ENCODE results near the gene CLRN2.
"Not testable (repeated sequence)": the region's sequence is repeated elsewhere in the genome, so short reads cannot be mapped to it uniquely, and the experiment has no call there.

CLRN2 gene

DNA sequence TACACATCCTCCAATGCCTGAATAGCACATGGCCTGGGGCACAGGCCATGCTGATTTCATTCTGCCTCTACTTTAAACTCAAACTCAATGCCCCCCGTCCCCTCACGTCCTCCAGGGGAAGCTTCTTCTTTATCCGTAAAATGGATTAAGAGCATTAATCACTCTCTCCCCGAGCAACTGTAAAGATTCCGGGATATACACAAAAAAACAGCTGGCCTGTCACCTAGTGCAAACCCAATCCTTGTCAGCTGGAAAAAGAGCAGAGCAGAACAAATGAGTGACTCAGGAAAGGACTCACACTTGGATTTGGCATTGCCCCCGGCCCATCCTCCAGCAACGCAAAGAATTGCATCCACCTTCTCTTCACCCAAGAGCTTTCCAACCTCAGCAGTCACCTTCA is 10.9 kb upstream of the CLRN2 start:
- DNase-seq (ENCODE audit: low spot score), result no peak

DNA sequence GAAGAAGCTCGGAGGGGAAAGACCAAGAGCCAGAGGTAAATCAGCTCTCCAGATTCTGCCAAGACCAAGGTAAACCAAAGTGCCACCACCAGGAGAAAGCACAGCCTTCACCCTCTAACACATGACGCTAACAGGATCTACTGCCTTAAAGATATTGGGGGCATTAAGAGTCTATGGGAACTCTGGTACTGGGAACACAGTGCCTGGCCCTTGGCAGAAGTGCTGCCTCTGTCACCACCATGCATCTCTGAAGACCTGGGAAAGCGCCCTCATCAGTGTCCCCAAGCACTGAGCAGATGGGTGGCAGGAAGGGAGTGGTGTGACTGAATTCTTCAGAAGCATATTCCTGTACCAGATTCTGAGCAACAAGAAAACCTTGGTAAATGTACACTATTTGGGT is 4.4 kb upstream of the CLRN2 start:
- peak; percentile 43 for DNase-seq (ENCODE audit: low spot score)

DNA sequence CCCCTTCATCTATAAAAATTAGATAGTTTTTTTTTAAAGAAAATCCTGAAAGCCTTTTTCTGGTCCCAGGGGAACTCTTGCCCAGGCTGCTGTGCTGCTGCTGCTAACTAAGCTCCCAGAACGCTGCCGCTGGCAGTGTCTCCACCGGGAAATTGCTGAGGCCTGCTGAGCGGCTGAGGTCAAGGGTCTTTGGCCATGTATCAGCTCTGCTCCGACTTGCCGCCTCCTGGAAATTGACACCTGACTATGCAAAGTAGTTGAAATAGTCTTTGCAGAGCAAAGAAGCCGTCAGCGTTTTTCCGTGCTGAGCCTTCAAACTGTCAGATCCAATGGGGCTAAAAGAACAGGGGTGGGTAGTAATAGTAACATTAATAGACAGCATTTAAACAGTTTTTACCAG is 3.9 kb upstream of the CLRN2 start:
- DNase-seq (ENCODE audit: low spot score), result peak; percentile 52

DNA sequence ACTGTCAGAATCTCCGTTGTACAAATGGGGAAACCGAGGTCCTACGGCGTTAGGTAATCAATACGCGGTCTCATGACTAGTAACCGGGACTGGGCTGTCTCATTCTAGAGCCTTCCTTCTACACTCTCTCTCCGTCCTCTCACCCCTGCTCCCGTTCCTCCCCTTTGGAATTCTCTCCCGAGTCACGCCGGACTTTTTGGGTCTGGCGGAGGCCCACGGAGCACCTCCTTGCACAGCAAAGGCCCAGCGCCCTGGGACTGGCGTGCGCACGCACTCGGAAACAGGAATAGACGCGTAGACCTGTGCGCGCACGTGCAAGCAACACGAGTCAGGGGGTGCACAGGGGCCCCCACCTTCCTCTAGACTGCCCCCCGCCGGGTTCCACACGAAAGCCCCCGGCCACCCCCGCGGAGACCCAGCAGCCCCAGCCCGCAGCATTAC is 3.4 kb upstream of the CLRN2 start:
- DNase-seq (ENCODE audit: low spot score), result peak; percentile 67

DNA sequence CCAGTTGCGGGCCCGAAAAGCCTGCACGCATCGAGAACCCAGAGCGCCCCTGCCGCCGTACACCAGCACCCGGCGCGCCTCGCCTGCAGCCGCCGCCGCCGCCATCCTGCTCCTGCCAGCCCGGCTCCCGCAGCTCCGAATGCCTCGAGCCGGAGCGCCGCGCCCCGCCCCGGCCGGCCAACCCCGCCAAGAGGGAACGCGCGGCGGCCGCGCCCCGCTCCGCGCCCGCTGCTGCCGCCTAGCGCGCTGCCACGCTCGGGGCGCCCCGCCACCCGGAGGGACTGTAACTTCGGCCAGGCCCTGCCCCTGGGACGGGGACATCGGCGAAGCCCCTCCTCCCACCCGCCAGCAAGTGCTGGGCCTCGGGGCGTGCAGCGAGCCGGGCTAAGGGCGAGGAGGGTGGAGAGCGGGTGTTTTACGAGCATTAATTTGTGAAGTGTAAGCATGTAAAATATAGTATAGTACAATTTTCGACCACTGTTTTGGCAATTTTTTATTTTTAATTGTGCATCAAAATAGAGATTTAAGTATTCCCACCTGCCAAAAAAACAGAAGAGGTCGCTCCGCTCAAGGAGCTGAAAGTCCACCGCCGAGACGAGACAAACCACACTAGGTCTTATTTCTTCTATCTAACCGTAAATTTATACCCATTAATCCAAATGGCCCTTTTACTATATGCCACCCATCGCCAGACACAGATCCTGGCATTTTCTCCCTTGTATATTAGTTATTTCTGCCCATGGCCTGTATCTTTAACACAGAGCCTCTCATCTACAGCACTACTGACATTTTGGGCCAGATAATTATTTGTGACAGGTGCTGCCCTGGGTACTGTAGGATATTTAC is 2.8 kb upstream of the CLRN2 start, which contains the start of gene QDPR:
Gene QDPR (minus strand): TSS at position 141 of the 846 bp plus-strand sequence. CDS start 36 bp downstream, at position 105.
- peak; percentile 93 for DNase-seq (ENCODE audit: low spot score)

DNA sequence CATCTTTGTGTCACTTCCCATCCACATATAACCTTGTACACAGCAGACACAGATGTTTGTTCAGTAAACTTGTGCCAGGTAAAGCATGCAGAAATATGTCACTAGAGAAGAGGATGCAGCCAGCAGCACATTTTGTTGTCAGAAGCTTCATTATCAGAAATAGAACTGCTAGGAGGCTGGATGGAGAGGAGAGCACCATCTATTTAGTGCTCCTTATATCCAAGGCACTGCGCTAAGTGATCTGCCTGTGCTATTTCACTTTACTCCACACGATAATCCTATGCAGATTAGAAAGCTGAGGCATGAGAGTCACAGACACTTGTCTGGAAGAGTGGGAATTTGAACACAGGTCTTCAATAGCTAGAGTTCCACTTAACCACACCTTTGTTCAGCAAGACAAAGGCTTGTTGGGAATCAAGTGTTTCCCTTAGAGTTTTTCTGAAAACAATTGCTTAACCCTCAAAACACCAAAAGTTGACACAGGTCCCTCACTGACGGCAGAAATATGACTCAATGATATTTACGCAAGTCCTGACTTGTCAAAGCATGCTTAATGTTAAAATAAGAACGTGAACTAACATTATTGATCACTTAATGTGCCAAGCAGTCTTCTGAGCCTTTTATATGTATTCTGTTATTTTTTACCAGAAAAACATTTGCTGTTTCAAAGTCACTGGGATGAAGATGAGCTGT is 1.8 kb upstream of the CLRN2 start:
- DNase-seq (ENCODE audit: low spot score), result no peak

DNA sequence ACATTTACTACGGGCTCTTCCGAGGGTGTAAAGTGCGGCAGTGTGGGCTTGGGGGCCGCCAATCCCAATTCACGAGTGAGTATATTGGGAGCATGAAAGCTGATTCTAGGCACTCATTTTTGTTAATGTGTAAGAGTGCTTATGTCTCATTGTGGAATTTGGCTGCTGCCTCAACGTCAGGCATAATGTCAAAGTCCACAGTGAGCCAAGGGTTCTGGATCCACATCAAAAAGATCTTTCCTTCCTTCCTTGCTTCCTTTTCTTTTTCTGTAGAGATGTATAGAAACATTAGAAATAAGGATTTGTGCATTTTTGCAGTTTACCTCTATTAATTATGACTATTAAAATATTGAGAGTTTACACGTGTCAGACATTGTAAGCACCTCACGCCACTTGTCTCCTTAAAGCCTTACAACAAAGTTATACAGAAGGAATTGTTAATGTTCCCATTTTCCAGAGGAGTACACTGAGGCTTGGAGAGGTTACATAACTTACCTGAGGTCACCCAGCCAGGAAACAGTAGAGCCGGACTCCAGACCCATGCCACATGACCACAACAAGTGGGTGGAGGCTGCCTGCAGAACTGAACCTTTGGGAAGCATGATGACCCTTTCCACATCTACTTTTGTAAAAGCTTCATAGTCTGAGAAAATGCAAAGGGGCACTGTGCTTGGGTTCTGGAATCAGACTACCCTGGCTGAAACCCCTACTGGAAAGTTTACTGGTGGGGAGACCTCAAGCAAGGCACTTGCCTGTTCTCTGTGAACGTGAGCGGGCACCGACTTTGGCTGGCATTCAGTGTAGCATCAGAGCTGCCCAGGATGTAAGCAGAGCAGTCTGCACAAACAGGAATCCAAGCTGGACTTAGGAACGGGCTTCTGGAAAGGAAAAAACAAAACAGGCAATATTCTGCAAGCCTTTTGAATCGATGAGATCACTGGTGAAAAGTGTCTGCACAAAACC is 761 bp downstream of the CLRN2 start:
- DNase-seq (ENCODE audit: low spot score), result no peak

DNA sequence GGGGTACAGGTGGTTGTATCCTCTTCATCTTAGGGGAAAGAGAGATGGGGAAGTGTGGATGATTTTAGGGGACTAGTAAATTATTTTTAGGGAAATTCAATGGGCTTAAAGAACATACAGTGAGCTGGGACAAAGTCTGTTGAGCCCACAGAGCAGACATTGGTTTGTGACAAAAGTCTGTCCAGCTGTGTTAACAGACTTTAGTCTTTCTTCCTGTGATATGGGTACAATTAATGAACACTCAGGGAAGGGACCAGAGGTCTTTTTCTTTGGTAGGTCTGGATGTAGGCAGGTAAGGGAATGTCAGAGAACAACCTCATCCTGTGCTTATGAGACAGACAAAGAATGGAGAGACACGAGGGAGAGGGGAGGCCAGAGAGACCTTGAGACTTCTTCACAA is 2.0 kb downstream of the CLRN2 start:
- DNase-seq (ENCODE audit: low spot score), result no peak

DNA sequence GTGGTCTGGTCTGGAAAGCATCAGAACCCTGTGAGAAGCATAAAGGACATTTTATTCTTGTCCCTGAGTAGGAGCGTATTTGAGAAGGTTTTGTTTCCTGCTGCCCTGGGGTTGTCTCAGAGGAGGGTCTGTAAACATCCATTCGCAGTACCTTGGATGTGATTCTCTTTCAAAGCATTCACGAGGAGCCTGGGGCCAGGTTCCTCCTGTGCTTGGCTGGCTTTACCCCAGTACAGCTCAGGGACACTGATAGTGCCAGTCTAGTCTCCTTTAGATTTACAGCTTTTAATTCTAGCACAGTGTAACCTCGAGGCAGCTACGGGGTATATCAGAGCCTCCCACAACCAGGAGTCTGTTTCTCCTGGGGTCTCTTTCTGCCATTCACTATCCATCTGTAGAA is 2.7 kb downstream of the CLRN2 start:
- DNase-seq (ENCODE audit: low spot score), result no peak

DNA sequence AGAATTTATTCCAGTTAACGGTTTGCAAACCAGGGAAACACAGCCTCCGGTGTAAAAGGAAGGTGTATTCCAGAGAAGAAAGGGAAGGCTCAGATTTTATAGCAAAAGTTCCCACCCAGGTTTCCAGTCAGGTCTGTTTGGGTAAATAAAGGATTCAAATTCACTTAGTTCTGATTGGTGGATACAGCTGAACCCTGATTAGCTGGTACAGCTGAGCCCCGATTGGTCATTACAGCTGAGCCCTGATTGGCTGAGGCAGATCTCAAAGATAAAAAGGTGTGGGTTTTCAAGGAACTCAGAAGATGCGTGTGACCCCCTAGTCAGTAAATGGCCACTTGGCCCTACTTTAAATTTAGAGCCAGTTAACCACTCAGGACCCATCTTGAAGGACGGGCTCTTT is 6.6 kb downstream of the CLRN2 start:
- DNase-seq (ENCODE audit: low spot score), result no peak

DNA sequence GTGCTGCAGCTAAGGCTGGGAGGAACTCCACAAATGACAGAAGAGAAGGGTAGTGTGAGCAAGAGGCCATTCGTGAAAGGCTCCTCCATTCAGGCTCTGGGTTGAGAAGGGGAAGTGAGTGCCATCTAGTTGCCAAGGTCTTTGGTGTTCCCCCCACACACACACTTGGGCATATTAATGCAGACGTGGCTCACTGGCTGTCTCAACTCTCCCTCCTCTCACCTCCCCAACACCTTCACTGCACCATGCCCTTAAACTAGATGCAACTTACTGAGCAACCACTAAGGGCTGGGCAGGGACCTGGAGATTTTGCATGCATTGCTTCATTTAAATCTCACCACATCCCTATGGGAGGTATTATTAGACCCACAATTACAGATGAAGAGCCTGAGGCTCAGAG is 8.7 kb downstream of the CLRN2 start:
- no peak for DNase-seq (ENCODE audit: low spot score)

DNA sequence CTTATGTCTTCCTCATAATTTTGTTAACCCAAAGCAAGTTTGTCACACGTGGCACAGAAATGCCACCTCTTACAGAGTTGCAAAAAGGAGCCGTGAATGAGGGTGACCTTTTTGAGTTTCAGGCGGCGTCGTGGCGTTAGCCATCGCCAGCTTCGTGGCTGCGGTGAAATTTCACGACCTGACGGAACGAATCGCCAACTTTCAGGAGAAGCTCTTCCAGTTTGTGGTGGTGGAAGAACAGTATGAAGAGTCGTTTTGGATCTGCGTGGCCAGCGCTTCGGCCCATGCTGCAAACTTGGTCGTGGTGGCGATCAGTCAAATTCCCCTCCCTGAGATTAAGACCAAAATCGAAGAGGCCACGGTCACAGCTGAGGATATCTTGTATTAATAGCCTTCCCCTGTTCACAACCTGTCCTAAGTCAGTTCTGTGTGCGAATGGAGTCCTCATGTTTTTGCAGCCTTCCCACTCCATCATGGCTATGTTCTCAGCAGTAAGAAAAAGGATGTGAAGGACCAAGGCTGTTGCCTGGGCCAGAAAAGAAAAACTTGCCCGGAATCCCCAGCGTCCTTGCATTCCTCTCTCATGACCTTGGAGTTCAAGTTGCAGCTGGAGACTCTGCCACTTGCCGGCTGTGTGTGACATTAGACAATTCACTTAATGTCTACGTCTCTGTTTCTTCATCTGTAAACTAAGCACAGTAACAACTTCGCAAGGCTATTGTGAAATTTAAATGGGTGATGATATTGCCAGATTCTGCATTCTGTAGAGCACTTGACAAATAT is 11.9 kb downstream of the CLRN2 start:
- no peak for DNase-seq (ENCODE audit: low spot score)

DNA sequence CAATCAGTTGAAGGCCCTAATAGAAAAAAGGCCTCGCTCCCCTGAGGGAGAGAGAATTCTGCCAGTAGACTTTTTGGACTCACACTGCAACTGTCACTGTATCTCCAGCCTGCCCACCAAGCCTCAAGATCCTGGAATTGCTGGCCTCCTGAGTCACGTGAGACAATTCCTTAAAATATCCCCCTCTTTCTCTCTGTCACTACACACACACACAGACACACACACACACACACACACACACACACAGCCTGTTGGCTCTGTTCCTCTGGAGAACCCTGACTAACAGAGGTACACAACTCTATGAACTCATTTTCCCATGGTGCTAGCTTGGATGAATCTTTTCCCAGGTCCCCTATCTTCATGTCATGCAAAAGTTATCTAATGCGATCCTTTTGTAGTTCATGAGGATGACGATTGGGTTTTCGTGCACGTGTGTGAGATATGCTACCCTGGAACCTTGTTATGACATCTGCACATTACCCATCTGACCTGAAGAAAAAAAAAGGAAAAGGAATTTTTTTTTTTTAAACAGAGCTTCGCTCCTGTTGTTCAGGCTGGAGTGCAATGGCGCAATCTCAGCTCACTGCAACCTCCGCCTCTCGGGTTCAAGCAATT is 13.7 kb downstream of the CLRN2 start:
- DNase-seq (ENCODE audit: low spot score), result no peak

DNA sequence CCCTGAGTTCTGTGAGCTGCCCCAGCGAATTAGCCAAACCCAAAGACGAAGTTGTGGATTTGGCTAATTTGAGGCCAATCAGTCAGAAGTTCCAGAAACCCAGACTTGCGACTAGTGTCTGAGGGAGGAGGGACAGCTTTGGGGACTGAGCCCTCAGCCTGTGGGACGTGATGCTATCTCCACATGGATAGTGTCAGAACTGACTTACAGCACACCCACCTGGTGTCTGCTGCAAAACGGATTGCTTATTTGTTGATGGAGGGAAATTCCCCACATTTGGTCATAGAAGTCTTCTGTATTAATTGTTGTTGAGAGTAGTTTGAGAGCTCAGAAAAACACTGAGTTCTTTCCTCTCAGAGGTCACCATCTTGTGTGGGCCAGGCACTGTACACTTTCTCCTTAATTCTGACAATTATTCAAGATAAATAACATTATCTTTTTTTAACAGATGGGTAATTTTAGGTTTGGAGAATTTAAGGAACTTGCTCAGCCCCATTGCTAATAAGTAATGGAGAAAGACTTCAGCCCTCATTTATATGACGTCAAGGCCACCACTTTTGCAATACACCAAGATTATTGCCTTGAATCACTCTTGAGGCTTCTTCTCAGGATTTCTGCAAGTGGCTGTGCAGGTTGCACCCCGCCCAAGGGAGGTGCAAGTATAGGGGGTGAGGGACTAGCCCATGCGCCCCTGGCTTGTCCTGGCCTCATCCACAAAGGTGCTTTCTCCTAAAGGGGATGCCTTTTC is 16.7 kb downstream of the CLRN2 start:
- no peak for DNase-seq (ENCODE audit: low spot score)

DNA sequence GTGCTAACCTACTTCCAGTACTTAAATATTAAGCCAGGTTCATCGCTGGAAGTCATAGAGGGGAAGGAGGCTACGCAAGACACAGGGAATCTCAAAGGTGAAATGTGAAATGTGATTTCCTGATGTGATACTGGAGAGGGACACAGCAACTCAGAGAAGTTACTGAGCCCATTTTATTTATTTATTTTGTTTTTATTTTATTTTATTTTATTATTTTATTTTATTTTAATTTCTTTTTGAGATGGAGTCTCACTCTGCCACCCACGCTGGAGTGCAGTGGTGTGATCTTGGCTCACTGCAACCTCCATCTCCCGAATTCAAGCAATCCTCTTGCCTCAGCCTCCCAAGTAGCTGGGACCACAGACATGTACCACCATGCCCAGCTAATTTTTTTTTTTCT is 19.7 kb downstream of the CLRN2 start:
- no peak for DNase-seq (ENCODE audit: low spot score)

DNA sequence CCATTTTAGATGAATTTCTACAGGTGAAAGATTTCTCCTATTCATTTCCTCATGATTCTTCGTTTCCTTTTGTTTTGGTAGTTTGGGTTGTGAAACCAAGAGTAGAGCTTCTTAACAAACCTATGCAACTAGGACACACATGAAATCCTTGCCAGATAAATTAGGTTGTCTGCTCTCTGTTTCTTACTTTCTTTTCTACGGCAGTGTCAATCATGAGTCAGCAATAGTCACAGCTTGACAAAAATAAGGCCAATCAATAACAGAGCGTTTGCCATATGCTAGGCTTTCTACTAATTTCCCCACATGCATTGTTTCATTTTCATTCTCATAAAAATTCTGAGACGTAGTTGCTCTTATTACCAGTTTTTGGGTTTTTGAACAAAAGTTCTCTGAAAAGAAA is 20.3 kb downstream of the CLRN2 start:
- no peak for DNase-seq (ENCODE audit: low spot score)

DNA sequence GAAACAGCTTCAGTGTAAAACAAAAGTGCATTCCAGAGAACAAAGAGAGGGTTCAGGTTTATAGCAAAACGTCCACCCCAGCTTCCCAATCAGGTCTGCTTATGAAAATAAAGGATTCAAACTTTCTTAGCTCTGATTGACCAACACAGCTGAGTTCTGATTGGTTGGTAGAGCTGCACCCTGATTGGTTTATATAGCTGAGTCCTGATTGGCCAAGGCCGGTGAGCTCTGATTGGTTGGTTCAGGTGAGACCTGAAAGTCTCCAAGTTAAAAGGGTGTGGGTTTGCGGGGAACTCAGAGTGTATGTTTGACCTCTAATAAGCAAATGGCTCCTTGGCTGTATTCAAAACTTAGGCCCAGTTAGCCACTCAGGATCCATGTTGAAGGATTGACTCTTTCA is 20.9 kb downstream of the CLRN2 start:
- no peak for DNase-seq (ENCODE audit: low spot score)

DNA sequence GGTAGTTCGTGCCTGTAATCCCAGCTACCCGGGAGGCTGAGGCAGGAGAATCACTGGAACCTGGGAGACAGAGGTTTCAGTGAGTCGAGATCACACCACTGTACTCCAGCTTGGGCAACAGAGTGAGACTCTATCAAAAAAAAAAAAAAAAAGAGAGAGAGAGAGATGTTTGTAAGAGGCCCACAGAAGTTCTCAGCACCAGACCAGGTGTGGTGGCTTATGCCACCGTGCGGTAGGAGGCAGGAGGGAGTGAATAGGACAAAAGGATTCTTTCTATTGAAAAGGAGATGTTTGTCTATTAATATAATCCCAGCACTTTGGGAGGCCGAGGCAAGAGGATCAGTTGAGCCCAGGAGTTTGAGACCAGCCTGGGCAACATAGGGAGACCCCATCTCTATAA is 22.1 kb downstream of the CLRN2 start:
- not testable (repeated sequence) for DNase-seq (ENCODE audit: low spot score)

DNA sequence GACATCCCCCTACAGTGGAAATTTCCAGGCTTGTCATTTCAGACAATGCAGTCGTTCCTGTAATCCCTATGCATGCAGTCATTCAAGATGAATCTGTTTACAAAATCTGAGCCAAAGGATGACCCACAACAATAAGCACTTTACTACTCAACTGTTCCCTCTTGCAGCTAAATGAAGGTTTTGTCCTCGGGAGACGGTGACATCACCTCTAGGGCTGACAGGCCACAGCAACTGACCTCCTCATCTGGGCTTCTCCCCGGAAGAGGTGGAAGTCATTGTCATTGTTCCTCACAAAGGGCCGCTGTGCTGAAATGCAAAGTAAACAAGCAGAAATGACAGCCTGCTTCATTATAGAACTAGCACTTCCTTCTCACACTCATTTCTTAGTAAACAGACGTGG is 29.2 kb downstream of the CLRN2 start:
- DNase-seq (ENCODE audit: low spot score), result peak; percentile 98

DNA sequence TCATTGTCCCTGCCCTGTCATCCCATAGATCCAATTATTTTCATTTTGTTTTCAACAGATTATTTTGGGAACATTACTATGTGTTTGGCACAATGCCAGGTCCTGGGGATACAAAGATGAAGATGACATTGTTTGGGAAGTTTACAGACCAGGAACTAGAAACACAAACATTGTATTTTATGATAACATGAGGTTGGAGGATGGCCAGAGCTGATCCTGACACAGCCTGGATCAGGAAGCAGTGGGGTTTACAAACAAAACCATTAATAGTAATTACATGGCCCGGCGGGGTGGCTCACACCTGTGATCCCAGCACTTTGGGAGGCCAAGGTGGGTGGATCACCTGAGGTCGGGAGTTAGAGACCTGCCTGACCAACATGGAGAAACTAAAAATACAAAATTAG is 29.9 kb downstream of the CLRN2 start:
- peak; percentile 87 for DNase-seq (ENCODE audit: low spot score)

Data from Ammon's horn (tissue), 1 donor.